ENCODE data around the gene LCE5A. TPM values are rescaled to one million over a fixed set of nuclear protein-coding genes. Genes with fewer than 3 reads are reported as not detected.

Gene LCE5A
- total RNA-seq, 1 experiment from 2014 or later = not detected

DNA sequence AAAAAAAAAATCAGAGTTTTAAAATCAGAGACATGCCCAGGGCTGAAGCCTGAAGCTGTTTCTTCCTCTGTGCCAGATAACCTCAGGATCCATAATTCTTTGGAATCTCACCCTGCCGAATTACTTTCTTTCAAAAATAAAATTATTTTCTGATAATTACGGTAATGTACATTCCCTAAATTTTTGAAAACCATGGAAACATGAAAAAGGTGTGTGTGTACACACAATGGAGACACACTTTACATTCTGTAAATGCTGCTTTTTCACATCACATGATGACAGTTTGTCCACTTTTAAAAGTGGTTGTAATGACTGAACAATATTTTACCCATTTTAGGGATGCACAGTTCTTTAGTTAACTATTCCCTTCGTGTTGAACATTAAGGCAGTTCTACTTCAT is 25.2 kb downstream of the LCE5A start:
- no peak for TF ChIP-seq POLR2AphosphoS5 (IDR thresholded peaks at IDR 0.05; ENCODE audit: low read depth, low read length)
- no peak for TF ChIP-seq SIN3A (IDR thresholded peaks at IDR 0.05; ENCODE audit: borderline replicate concordance, insufficient read depth, low read depth, low read length)
- TF ChIP-seq, protein P1, sequence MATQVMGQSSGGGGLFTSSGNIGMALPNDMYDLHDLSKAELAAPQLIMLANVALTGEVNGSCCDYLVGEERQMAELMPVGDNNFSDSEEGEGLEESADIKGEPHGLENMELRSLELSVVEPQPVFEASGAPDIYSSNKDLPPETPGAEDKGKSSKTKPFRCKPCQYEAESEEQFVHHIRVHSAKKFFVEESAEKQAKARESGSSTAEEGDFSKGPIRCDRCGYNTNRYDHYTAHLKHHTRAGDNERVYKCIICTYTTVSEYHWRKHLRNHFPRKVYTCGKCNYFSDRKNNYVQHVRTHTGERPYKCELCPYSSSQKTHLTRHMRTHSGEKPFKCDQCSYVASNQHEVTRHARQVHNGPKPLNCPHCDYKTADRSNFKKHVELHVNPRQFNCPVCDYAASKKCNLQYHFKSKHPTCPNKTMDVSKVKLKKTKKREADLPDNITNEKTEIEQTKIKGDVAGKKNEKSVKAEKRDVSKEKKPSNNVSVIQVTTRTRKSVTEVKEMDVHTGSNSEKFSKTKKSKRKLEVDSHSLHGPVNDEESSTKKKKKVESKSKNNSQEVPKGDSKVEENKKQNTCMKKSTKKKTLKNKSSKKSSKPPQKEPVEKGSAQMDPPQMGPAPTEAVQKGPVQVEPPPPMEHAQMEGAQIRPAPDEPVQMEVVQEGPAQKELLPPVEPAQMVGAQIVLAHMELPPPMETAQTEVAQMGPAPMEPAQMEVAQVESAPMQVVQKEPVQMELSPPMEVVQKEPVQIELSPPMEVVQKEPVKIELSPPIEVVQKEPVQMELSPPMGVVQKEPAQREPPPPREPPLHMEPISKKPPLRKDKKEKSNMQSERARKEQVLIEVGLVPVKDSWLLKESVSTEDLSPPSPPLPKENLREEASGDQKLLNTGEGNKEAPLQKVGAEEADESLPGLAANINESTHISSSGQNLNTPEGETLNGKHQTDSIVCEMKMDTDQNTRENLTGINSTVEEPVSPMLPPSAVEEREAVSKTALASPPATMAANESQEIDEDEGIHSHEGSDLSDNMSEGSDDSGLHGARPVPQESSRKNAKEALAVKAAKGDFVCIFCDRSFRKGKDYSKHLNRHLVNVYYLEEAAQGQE (IDR thresholded peaks at IDR 0.05; ENCODE audit: insufficient read depth in 1 of 2, low read depth in 2 of 2, low read length in 1 of 2) = no peak
- TF ChIP-seq TCF7L2 (IDR thresholded peaks at IDR 0.05; ENCODE audit: low read depth, low read length) = no peak
- TF ChIP-seq, protein P2, sequence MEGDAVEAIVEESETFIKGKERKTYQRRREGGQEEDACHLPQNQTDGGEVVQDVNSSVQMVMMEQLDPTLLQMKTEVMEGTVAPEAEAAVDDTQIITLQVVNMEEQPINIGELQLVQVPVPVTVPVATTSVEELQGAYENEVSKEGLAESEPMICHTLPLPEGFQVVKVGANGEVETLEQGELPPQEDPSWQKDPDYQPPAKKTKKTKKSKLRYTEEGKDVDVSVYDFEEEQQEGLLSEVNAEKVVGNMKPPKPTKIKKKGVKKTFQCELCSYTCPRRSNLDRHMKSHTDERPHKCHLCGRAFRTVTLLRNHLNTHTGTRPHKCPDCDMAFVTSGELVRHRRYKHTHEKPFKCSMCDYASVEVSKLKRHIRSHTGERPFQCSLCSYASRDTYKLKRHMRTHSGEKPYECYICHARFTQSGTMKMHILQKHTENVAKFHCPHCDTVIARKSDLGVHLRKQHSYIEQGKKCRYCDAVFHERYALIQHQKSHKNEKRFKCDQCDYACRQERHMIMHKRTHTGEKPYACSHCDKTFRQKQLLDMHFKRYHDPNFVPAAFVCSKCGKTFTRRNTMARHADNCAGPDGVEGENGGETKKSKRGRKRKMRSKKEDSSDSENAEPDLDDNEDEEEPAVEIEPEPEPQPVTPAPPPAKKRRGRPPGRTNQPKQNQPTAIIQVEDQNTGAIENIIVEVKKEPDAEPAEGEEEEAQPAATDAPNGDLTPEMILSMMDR (IDR thresholded peaks at IDR 0.05) = no peak
- Histone ChIP-seq H3K27me3 (ENCODE audit: control insufficient read depth, insufficient read depth, low read length) (peaks cover 4% of the 10 kb centered on the region), H3K9me3 (ENCODE audit: control insufficient read depth, insufficient read depth, low read depth, low read length) (no peaks in the 10 kb centered on the region), H3K36me3 (ENCODE audit: control insufficient read depth, insufficient read depth, low read length) (no peaks in the 10 kb centered on the region), H3K27ac (ENCODE audit: low read length) (no peak overlapping the region), H3K4me3 (ENCODE audit: low read depth in 2 of 2, low read length in 2 of 2) (no peak overlapping the region), H3K4me1 (ENCODE audit: control insufficient read depth, insufficient read depth, low read length) (no peaks in the 10 kb centered on the region)
- in situ Hi-C loops (cut with HindIII; ENCODE audit: low pct_unique_long_range_greater_than_20kb, low sequenced_read_pairs) (no loop called here), intact Hi-C loops (cut with micrococcal nuclease; ENCODE audit: unreplicated experiment) (no loop called here)
- DNase-seq (ENCODE audit: low read depth, low spot score) = no peak
- no peak for ATAC-seq
- ChIA-PET CTCF (no interaction called here), POLR2A (no interaction called here)
- no TSS peak for BruUV-seq (replicated peaks)

DNA sequence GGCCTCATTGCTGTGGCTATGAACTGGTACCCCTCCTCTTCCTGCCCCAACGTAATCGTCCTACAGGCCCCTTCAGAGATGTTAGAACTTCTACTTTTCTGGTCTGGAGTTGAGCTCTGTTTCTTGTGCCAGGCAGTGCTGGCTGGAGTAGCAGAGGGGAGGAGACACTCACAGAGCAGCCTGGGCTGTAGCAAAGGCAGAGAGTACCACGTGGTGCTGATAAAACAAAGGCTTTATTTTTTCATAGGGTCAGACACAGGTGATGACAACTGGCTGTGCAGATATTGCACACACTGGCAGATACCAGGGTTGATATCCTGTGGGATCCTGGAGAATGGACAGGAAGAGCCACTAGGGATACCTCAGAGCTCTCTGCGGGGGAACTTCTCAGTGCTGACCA is 26.9 kb downstream of the LCE5A start:
- intact Hi-C loops (cut with micrococcal nuclease; ENCODE audit: unreplicated experiment) = no loop called here
- no peaks in the 10 kb centered on the region for H3K4me1 ChIP-seq (ENCODE audit: control insufficient read depth, insufficient read depth, low read length)
- DNase-seq (ENCODE audit: low read depth, low spot score) (no peak), ATAC-seq (no peak)
- H3K36me3 ChIP-seq (ENCODE audit: control insufficient read depth, insufficient read depth, low read length) = no peaks in the 10 kb centered on the region
- TF ChIP-seq, protein P1 (IDR thresholded peaks at IDR 0.05; ENCODE audit: insufficient read depth in 1 of 2, low read depth in 2 of 2, low read length in 1 of 2) = no peak
- TF ChIP-seq SIN3A (IDR thresholded peaks at IDR 0.05; ENCODE audit: borderline replicate concordance, insufficient read depth, low read depth, low read length) (no peak), POLR2AphosphoS5 (IDR thresholded peaks at IDR 0.05; ENCODE audit: low read depth, low read length) (no peak), TCF7L2 (IDR thresholded peaks at IDR 0.05; ENCODE audit: low read depth, low read length) (no peak)
- TF ChIP-seq, protein P2 (IDR thresholded peaks at IDR 0.05) = no peak
- no TSS peak for BruUV-seq (replicated peaks)
- peaks cover 4% of the 10 kb centered on the region for H3K27me3 ChIP-seq (ENCODE audit: control insufficient read depth, insufficient read depth, low read length)
- POLR2A ChIA-PET = no interaction called here
- in situ Hi-C loops (cut with HindIII; ENCODE audit: low pct_unique_long_range_greater_than_20kb, low sequenced_read_pairs) = no loop called here
- H3K27ac ChIP-seq (ENCODE audit: low read length) = no peak overlapping the region
- no peaks in the 10 kb centered on the region for H3K9me3 ChIP-seq (ENCODE audit: control insufficient read depth, insufficient read depth, low read depth, low read length)
- CTCF ChIA-PET = no interaction called here
- no peak overlapping the region for H3K4me3 ChIP-seq (ENCODE audit: low read depth in 2 of 2, low read length in 2 of 2)
